ENCODE data around the gene GHITM.

DNA sequence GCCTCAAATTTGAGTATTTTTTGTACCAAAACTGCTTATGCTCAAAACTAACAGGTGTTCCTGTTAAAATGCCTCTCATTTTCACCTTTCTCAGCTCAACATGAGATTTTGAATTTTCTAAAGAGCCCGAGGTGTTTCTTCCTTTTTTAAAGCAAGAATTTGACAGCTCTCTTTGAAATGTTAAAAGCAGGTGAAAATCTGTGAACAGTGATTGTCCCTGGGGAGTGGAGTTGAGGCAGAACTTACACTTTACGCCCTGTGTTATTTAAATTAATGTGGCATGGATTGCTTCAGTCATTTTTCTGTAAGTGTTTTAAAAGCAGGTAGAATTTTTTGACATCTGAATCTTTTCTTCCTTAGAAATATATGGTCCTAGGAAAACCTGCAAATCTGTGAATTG, 25.1 kb downstream of the GHITM start:
- TF ChIP-seq, protein P1, sequence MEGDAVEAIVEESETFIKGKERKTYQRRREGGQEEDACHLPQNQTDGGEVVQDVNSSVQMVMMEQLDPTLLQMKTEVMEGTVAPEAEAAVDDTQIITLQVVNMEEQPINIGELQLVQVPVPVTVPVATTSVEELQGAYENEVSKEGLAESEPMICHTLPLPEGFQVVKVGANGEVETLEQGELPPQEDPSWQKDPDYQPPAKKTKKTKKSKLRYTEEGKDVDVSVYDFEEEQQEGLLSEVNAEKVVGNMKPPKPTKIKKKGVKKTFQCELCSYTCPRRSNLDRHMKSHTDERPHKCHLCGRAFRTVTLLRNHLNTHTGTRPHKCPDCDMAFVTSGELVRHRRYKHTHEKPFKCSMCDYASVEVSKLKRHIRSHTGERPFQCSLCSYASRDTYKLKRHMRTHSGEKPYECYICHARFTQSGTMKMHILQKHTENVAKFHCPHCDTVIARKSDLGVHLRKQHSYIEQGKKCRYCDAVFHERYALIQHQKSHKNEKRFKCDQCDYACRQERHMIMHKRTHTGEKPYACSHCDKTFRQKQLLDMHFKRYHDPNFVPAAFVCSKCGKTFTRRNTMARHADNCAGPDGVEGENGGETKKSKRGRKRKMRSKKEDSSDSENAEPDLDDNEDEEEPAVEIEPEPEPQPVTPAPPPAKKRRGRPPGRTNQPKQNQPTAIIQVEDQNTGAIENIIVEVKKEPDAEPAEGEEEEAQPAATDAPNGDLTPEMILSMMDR (conservative IDR thresholded peaks at IDR 0.05; ENCODE audit: low read depth in 2 of 2), result no peak
- no peak for TF ChIP-seq POLR2AphosphoS5 (IDR thresholded peaks at IDR 0.05; ENCODE audit: low read depth)
- TF ChIP-seq JUNB (IDR thresholded peaks at IDR 0.05; ENCODE audit: unreplicated experiment), result no peak
- TF ChIP-seq EZH2 (IDR thresholded peaks at IDR 0.05; ENCODE audit: low read depth, unreplicated experiment), result no peak
- no peak for TF ChIP-seq STAT1 (IDR thresholded peaks at IDR 0.05; ENCODE audit: unreplicated experiment)
- TF ChIP-seq, protein P2, sequence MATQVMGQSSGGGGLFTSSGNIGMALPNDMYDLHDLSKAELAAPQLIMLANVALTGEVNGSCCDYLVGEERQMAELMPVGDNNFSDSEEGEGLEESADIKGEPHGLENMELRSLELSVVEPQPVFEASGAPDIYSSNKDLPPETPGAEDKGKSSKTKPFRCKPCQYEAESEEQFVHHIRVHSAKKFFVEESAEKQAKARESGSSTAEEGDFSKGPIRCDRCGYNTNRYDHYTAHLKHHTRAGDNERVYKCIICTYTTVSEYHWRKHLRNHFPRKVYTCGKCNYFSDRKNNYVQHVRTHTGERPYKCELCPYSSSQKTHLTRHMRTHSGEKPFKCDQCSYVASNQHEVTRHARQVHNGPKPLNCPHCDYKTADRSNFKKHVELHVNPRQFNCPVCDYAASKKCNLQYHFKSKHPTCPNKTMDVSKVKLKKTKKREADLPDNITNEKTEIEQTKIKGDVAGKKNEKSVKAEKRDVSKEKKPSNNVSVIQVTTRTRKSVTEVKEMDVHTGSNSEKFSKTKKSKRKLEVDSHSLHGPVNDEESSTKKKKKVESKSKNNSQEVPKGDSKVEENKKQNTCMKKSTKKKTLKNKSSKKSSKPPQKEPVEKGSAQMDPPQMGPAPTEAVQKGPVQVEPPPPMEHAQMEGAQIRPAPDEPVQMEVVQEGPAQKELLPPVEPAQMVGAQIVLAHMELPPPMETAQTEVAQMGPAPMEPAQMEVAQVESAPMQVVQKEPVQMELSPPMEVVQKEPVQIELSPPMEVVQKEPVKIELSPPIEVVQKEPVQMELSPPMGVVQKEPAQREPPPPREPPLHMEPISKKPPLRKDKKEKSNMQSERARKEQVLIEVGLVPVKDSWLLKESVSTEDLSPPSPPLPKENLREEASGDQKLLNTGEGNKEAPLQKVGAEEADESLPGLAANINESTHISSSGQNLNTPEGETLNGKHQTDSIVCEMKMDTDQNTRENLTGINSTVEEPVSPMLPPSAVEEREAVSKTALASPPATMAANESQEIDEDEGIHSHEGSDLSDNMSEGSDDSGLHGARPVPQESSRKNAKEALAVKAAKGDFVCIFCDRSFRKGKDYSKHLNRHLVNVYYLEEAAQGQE (IDR thresholded peaks at IDR 0.05; ENCODE audit: unreplicated experiment), result no peak
- TF ChIP-seq EZH2phosphoT487 (IDR thresholded peaks at IDR 0.05; ENCODE audit: unreplicated experiment), result no peak
- no peak for TF ChIP-seq ZNF114 (CRISPR knock-in tag; IDR thresholded peaks at IDR 0.05)
